A673 (cell line): ENCODE measurements around the gene IFNGR2.

Experiments used
- CTCF ChIP-seq: fragments of 300-800, 200-600 bp; sonication (generic); conservative IDR thresholded peaks from 2 replicates; pipeline ENCODE4 v1.5.1; 2017; ENCODE audit warnings: low read depth, mild to moderate bottlenecking, antibody characterized with exemption, low read length, moderate library complexity, mixed read lengths
- EZH2 ChIP-seq: fragments of 200-600 bp; sonication (generic); IDR thresholded peaks from 2 replicates; pipeline ENCODE4 v1.6.1; 2017; ENCODE audit warnings: borderline replicate concordance, low read depth, mild to moderate bottlenecking, mixed read lengths, antibody characterized with exemption, low read length; ENCODE audit not compliant: poor library complexity, severe bottlenecking

- TF ChIP-seq CTCF (no peak), EZH2 (no peak)
Measured at GRCh38 chr21:33425825-33426224, 22.6 kb downstream of the IFNGR2 start.
